ENCODE data around the gene FLCN.

FLCN gene

GRCh38 chr17:17190188-17190587 is 46.8 kb downstream of the FLCN start:
- no CpG with 5 or more reads among the region's 7 CpGs for WGBS (ENCODE audit: extremely low coverage, insufficient coverage, insufficient read length)
- Histone ChIP-seq H2AK5ac (ENCODE audit: low read length) (peak overlapping the region; percentile 86), H3K4me1 (ENCODE audit: control insufficient read depth in 1 of 2, insufficient read depth in 2 of 2, low read length in 2 of 2) (peaks cover 40 to 41% of the 10 kb centered on the region in 2 experiments), H3K4me3 (ENCODE audit: low read depth, low read length) (no peak overlapping the region), H3K27ac (ENCODE audit: low read depth, low read length) (peak overlapping the region; percentile 72), H3K9ac (ENCODE audit: low read length) (no peak overlapping the region), H4K8ac (ENCODE audit: low read depth, low read length) (peak overlapping the region; percentile 71), H3K9me3 (ENCODE audit: insufficient read depth, low read depth, low read length) (no peaks in the 10 kb centered on the region), H4K12ac (ENCODE audit: low read depth, low read length) (peak overlapping the region; percentile 7), H3K79me1 (ENCODE audit: low read length) (peaks cover 32% of the 10 kb centered on the region), H2BK5ac (ENCODE audit: low read depth, low read length, poor library complexity) (peak overlapping the region; percentile 94), H3K23ac (ENCODE audit: low read length) (no peak overlapping the region), H2BK12ac (ENCODE audit: low read length) (peak overlapping the region; percentile 94), H3K36me3 (ENCODE audit: control insufficient read depth in 1 of 2, insufficient read depth in 2 of 2, low read length in 2 of 2) (peaks cover 9 to 15% of the 10 kb centered on the region in 2 experiments), H3K79me2 (ENCODE audit: control insufficient read depth, insufficient read depth, low read length, poor library complexity) (peaks cover 4% of the 10 kb centered on the region), H4K91ac (ENCODE audit: low read depth, low read length) (peak overlapping the region; percentile 91), H3K4me2 (ENCODE audit: low read length) (peak overlapping the region; percentile 20), H2AFZ (ENCODE audit: insufficient read depth, low read length, poor library complexity) (no peak overlapping the region), H3K14ac (ENCODE audit: low read length) (peak overlapping the region; percentile 91), H2BK120ac (ENCODE audit: insufficient read depth, low read length, poor library complexity) (peak overlapping the region; percentile 70), H3K18ac (ENCODE audit: low read length) (peak overlapping the region; percentile 74), H3K4ac (ENCODE audit: low read depth, low read length) (peak overlapping the region; percentile 59), H3K27me3 (ENCODE audit: insufficient read depth, low read length) (no peaks in the 10 kb centered on the region)
- no peak for DNase-seq

- Histone ChIP-seq H3K18ac (ENCODE audit: low read length) (no peak overlapping the region), H4K8ac (ENCODE audit: low read depth, low read length) (peak overlapping the region; percentile 43), H3K23ac (ENCODE audit: low read length) (no peak overlapping the region), H3K4me3 (ENCODE audit: low read depth, low read length) (no peak overlapping the region), H3K14ac (ENCODE audit: low read length) (peak overlapping the region; percentile 91), H3K4me1 (ENCODE audit: control insufficient read depth in 1 of 2, insufficient read depth in 2 of 2, low read length in 2 of 2) (peaks cover 42 to 43% of the 10 kb centered on the region in 2 experiments), H2BK12ac (ENCODE audit: low read length) (no peak overlapping the region), H2AK5ac (ENCODE audit: low read length) (no peak overlapping the region), H2BK120ac (ENCODE audit: insufficient read depth, low read length, poor library complexity) (peak overlapping the region; percentile 70), H3K4me2 (ENCODE audit: low read length) (peak overlapping the region; percentile 20), H3K9ac (ENCODE audit: low read length) (no peak overlapping the region), H2AFZ (ENCODE audit: insufficient read depth, low read length, poor library complexity) (no peak overlapping the region), H4K91ac (ENCODE audit: low read depth, low read length) (peak overlapping the region; percentile 91), H3K27me3 (ENCODE audit: insufficient read depth, low read length) (no peaks in the 10 kb centered on the region), H3K79me1 (ENCODE audit: low read length) (peaks cover 32% of the 10 kb centered on the region), H4K12ac (ENCODE audit: low read depth, low read length) (no peak overlapping the region), H3K9me3 (ENCODE audit: insufficient read depth, low read depth, low read length) (no peaks in the 10 kb centered on the region), H3K79me2 (ENCODE audit: control insufficient read depth, insufficient read depth, low read length, poor library complexity) (peaks cover 4% of the 10 kb centered on the region), H3K4ac (ENCODE audit: low read depth, low read length) (no peak overlapping the region), H3K27ac (ENCODE audit: low read depth, low read length) (peak overlapping the region; percentile 72), H3K36me3 (ENCODE audit: control insufficient read depth in 1 of 2, insufficient read depth in 2 of 2, low read length in 2 of 2) (peaks cover 9 to 17% of the 10 kb centered on the region in 2 experiments), H2BK5ac (ENCODE audit: low read depth, low read length, poor library complexity) (peak overlapping the region; percentile 94)
- peak in 1 of 2 donors; percentile 36 for DNase-seq
- no CpG with 5 or more reads among the region's 4 CpGs for whole genome bisulfite sequencing (ENCODE audit: extremely low coverage, insufficient coverage, insufficient read length)
Observed at GRCh38 chr17:17189559-17189958, 47.4 kb downstream of the FLCN start.

GRCh38 chr17:17188586-17188985 is 48.4 kb downstream of the FLCN start:
- Histone ChIP-seq H3K27ac (ENCODE audit: low read depth, low read length) (peak overlapping the region; percentile 42), H3K4me3 (ENCODE audit: low read depth, low read length) (no peak overlapping the region), H3K9ac (ENCODE audit: low read length) (no peak overlapping the region), H3K79me1 (ENCODE audit: low read length) (peaks cover 32% of the 10 kb centered on the region), H2AK5ac (ENCODE audit: low read length) (peak overlapping the region; percentile 22), H2BK12ac (ENCODE audit: low read length) (peak overlapping the region; percentile 24), H3K14ac (ENCODE audit: low read length) (peak overlapping the region; percentile 43), H3K18ac (ENCODE audit: low read length) (peak overlapping the region; percentile 23), H4K91ac (ENCODE audit: low read depth, low read length) (peak overlapping the region; percentile 58), H2BK5ac (ENCODE audit: low read depth, low read length, poor library complexity) (peak overlapping the region; percentile 15), H3K4me2 (ENCODE audit: low read length) (no peak overlapping the region), H2AFZ (ENCODE audit: insufficient read depth, low read length, poor library complexity) (no peak overlapping the region), H3K79me2 (ENCODE audit: control insufficient read depth, insufficient read depth, low read length, poor library complexity) (peaks cover 4% of the 10 kb centered on the region), H2BK120ac (ENCODE audit: insufficient read depth, low read length, poor library complexity) (peak overlapping the region; percentile 3), H3K4me1 (ENCODE audit: control insufficient read depth in 1 of 2, insufficient read depth in 2 of 2, low read length in 2 of 2) (peaks cover 43 to 44% of the 10 kb centered on the region in 2 experiments), H4K8ac (ENCODE audit: low read depth, low read length) (no peak overlapping the region), H3K36me3 (ENCODE audit: control insufficient read depth in 1 of 2, insufficient read depth in 2 of 2, low read length in 2 of 2) (peaks cover 14 to 24% of the 10 kb centered on the region in 2 experiments), H3K9me3 (ENCODE audit: insufficient read depth, low read depth, low read length) (no peaks in the 10 kb centered on the region), H3K23ac (ENCODE audit: low read length) (no peak overlapping the region), H3K27me3 (ENCODE audit: insufficient read depth, low read length) (no peaks in the 10 kb centered on the region), H4K12ac (ENCODE audit: low read depth, low read length) (no peak overlapping the region), H3K4ac (ENCODE audit: low read depth, low read length) (peak overlapping the region; percentile 4)
- no CpG with 5 or more reads among the region's 4 CpGs for WGBS (ENCODE audit: extremely low coverage, insufficient coverage, insufficient read length)
- no peak for DNase-seq

GRCh38 chr17:17186551-17187505 is 50.1 kb downstream of the FLCN start:
- Histone ChIP-seq H2BK120ac (ENCODE audit: insufficient read depth, low read length, poor library complexity) (peak overlapping the region; percentile 47), H4K12ac (ENCODE audit: low read depth, low read length) (peak overlapping the region; percentile 78), H2AK5ac (ENCODE audit: low read length) (peak overlapping the region; percentile 92), H3K23ac (ENCODE audit: low read length) (no peak overlapping the region), H3K27ac (ENCODE audit: low read depth, low read length) (peak overlapping the region; percentile 80), H3K9me3 (ENCODE audit: insufficient read depth, low read depth, low read length) (no peaks in the 10 kb centered on the region), H3K9ac (ENCODE audit: low read length) (no peak overlapping the region), H2AFZ (ENCODE audit: insufficient read depth, low read length, poor library complexity) (no peak overlapping the region), H3K36me3 (ENCODE audit: control insufficient read depth in 1 of 2, insufficient read depth in 2 of 2, low read length in 2 of 2) (peaks cover 28 to 38% of the 10 kb centered on the region in 2 experiments), H3K79me2 (ENCODE audit: control insufficient read depth, insufficient read depth, low read length, poor library complexity) (peaks cover 4% of the 10 kb centered on the region), H4K91ac (ENCODE audit: low read depth, low read length) (peak overlapping the region; percentile 85), H3K14ac (ENCODE audit: low read length) (peak overlapping the region; percentile 92), H2BK12ac (ENCODE audit: low read length) (peak overlapping the region; percentile 78), H3K4ac (ENCODE audit: low read depth, low read length) (peak overlapping the region; percentile 43), H3K4me2 (ENCODE audit: low read length) (peak overlapping the region; percentile 5), H3K4me1 (ENCODE audit: control insufficient read depth in 1 of 2, insufficient read depth in 2 of 2, low read length in 2 of 2) (peaks cover 43 to 44% of the 10 kb centered on the region in 2 experiments), H3K79me1 (ENCODE audit: low read length) (peaks cover 32% of the 10 kb centered on the region), H3K27me3 (ENCODE audit: insufficient read depth, low read length) (no peaks in the 10 kb centered on the region), H4K8ac (ENCODE audit: low read depth, low read length) (peak overlapping the region; percentile 84), H3K4me3 (ENCODE audit: low read depth, low read length) (no peak overlapping the region), H2BK5ac (ENCODE audit: low read depth, low read length, poor library complexity) (peak overlapping the region; percentile 73), H3K18ac (ENCODE audit: low read length) (peak overlapping the region; percentile 88)
- DNase-seq: peak in 1 of 2 donors; percentile 42
- no CpG with 5 or more reads among the region's 14 CpGs for WGBS (ENCODE audit: extremely low coverage, insufficient coverage, insufficient read length)

Measured in trophoblast cell (in vitro differentiated cells and primary cell).